CD14-positive monocyte (primary cell): ENCODE data around the gene CHPF. TPM values are rescaled to one million over a fixed set of nuclear protein-coding genes. Genes with fewer than 3 reads are reported as not detected.

ENCODE experiments used
- DNase-seq, 3 donors: peaks; one replicate each; pipeline ENCODE4 v3.0.0-alpha.2; 2011 to 2022
- H2AFZ ChIP-seq: 2 replicates; pipeline ENCODE4 v1.6.0; 2012; ENCODE audit warnings: mild to moderate bottlenecking, low read depth, low read length, inconsistent platforms; ENCODE audit not compliant: insufficient read depth, poor library complexity, severe bottlenecking
- H3K27ac ChIP-seq, 2 donors: 1 replicate in 1 of 2; 2 replicates in 1 of 2; pipeline ENCODE4 v1.5.1; 2012 to 2013; ENCODE audit warnings: low read length in 2 of 2, control low read depth in 1 of 2, inconsistent platforms in 1 of 2, low read depth in 1 of 2, mild to moderate bottlenecking in 1 of 2
- H3K27me3 ChIP-seq, 2 donors: one replicate each; pipeline versions ENCODE4 v1.6.0 to v1.6.1; 2011 to 2013; ENCODE audit warnings: low read length in 2 of 2; ENCODE audit not compliant: control insufficient read depth in 2 of 2, insufficient read depth in 2 of 2
- H3K36me3 ChIP-seq, 2 donors: replicated peaks in 1 of 2; 1 replicate in 1 of 2; 2 replicates in 1 of 2; pipeline versions ENCODE4 v1.5.1 to v1.6.1; 2012 to 2013; ENCODE audit warnings: low read length in 2 of 2, control low read depth in 1 of 2, inconsistent platforms in 1 of 2, mild to moderate bottlenecking in 1 of 2; ENCODE audit not compliant: insufficient read depth in 2 of 2, control insufficient read depth in 1 of 2
- H3K4me1 ChIP-seq, 2 donors: 1 replicate in 1 of 2; 2 replicates in 1 of 2; pipeline versions ENCODE4 v1.5.1 to v1.6.1; 2012 to 2013; ENCODE audit warnings: low read length in 2 of 2, control low read depth in 1 of 2, inconsistent platforms in 1 of 2, mild to moderate bottlenecking in 1 of 2, moderate library complexity in 1 of 2; ENCODE audit not compliant: insufficient read depth in 2 of 2, control insufficient read depth in 1 of 2
- H3K4me2 ChIP-seq: replicated peaks from 2 replicates; pipeline ENCODE3; 2012; ENCODE audit warnings: low read length, moderate library complexity, mild to moderate bottlenecking; ENCODE audit not compliant: poor library complexity, severe bottlenecking; ENCODE audit errors: extremely low read depth
- H3K4me3 ChIP-seq, 3 experiments: fragments of 200-600 bp in 1 of 3; sonication (generic) in 1 of 3; replicated peaks in 1 of 3; 1 replicate in 2 of 3; 2 replicates in 1 of 3; pipeline ENCODE4 v1.5.1; 2011 to 2013; ENCODE audit warnings: low read length in 3 of 3, mild to moderate bottlenecking in 3 of 3, control low read depth in 2 of 3, low read depth in 2 of 3, inconsistent platforms in 1 of 3, moderate library complexity in 1 of 3
- H3K79me2 ChIP-seq: 2 replicates; pipeline ENCODE4 v1.6.0; 2012; ENCODE audit warnings: mild to moderate bottlenecking, control low read depth, inconsistent platforms, low read length, moderate library complexity; ENCODE audit not compliant: insufficient read depth
- H3K9ac ChIP-seq: 2 replicates; pipeline ENCODE4 v1.6.0; 2017; ENCODE audit warnings: low read length, mild to moderate bottlenecking; ENCODE audit not compliant: insufficient read depth, poor library complexity, severe bottlenecking
- H3K9me3 ChIP-seq, 2 donors: replicated peaks in 1 of 2; 1 replicate in 1 of 2; 2 replicates in 1 of 2; pipeline versions ENCODE4 v1.5.1 to v1.6.1; 2012 to 2013; ENCODE audit warnings: low read length in 2 of 2, control low read depth in 1 of 2; ENCODE audit not compliant: control insufficient read depth in 1 of 2, insufficient read depth in 1 of 2
- H4K20me1 ChIP-seq: 2 replicates; pipeline ENCODE4 v1.6.0; 2012; ENCODE audit warnings: mild to moderate bottlenecking, low read length, control low read depth, moderate library complexity; ENCODE audit not compliant: insufficient read depth
- H3K27ac Mint-ChIP-seq, 7 donors: one replicate each; pipeline ENCODE4 v1.8.0; 2020; ENCODE audit warnings: mild to moderate bottlenecking in 7 of 7, mixed read lengths in 7 of 7, moderate library complexity in 6 of 7, inconsistent platforms in 2 of 7
- H3K27me3 Mint-ChIP-seq, 3 donors: one replicate each; pipeline ENCODE4 v1.8.0; 2021 to 2022; ENCODE audit warnings: low read depth in 3 of 3, mild to moderate bottlenecking in 3 of 3, mixed read lengths in 3 of 3, moderate library complexity in 3 of 3, inconsistent platforms in 1 of 3
- H3K36me3 Mint-ChIP-seq, 2 donors: one replicate each; pipeline ENCODE4 v1.8.0; 2020; ENCODE audit warnings: mixed read lengths in 2 of 2, inconsistent platforms in 1 of 2, mild to moderate bottlenecking in 1 of 2
- H3K4me1 Mint-ChIP-seq: one replicate; pipeline ENCODE4 v1.8.0; 2020; ENCODE audit warnings: mild to moderate bottlenecking, mixed read lengths
- H3K4me3 Mint-ChIP-seq, 2 donors: one replicate each; pipeline ENCODE4 v1.8.0; 2020; ENCODE audit warnings: mild to moderate bottlenecking in 2 of 2, mixed read lengths in 2 of 2, moderate library complexity in 1 of 2
- H3K9me3 Mint-ChIP-seq, 7 donors: one replicate each; pipeline ENCODE4 v1.8.0; 2020 to 2022; ENCODE audit warnings: mixed read lengths in 7 of 7, mild to moderate bottlenecking in 6 of 7, moderate library complexity in 6 of 7, inconsistent platforms in 2 of 7
- whole genome bisulfite sequencing: methylation state at CpG from one replicate; pipeline ENCODE4 v1.1.5; 2013; ENCODE audit warnings: missing lambda C conversion rate; ENCODE audit not compliant: insufficient coverage; 5-methylcytosine and 5-hydroxymethylcytosine counted together
- intact Hi-C, 2 donors: fragments of 100-400 bp; cut with micrococcal nuclease; formaldehyde crosslinking; loops; one replicate each; pipeline versions ENCODE4 v1.15.0 to v1.15.1; 2023
- polyA plus RNA-seq, 3 donors: library from polyadenylated mRNA; depleted of rRNA in 1 of 3; unstranded in 2 of 3; stranded (reverse) in 1 of 3; fragments of 300-500 nt in 2 of 3; fragments of >200 nt in 1 of 3; fragmentation: Illumina TruSeq in 2 of 3; gene quantifications; 1 replicate in 2 of 3; 2 replicates in 1 of 3; pipeline ENCODE4 v1.2.3, GENCODE V29; 2012 to 2021
- TF ChIP-seq, protein P1 (sequence below): fragments of 200-600 bp; IDR thresholded peaks from one replicate; pipeline ENCODE4 v1.8.0; 2022; ENCODE audit warnings: antibody characterized with exemption, mild to moderate bottlenecking

Gene CHPF
- polyA plus RNA-seq, 3 donors: 0.09 to 0.32 (median 0.09) TPM

DNA sequence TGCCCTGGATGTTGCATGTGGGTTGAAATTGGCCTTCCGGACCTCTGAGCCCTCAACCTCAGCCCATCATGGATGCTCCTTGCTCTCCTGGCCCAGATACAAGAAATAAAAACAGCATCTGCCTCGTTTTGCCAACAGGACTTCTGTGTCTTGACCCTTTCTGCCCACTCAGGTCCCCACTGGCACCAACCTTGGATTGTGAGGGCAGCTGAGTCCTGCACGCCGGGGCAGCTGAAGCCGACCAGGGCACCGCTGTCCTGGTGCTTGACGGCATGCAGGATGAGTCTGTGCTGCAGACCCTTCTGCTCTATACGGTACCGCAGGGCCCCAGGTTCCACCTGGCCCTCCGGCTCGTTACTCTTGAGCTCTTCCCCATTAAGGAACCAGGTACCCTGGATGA, 23.0 kb upstream of the CHPF start:
- Histone ChIP-seq H3K4me1 (peaks cover 0 to 15% of the 10 kb centered on the region in 2 donors), H3K4me3 (no peak overlapping the region), H3K4me2 (no peak overlapping the region), H3K9me3 (no peaks in the 10 kb centered on the region), H3K79me2 (no peaks in the 10 kb centered on the region), H4K20me1 (no peaks in the 10 kb centered on the region), H3K27me3 (peaks cover 15 to 25% of the 10 kb centered on the region in 2 donors), H3K27ac (no peak overlapping the region), H2AFZ (no peak overlapping the region), H3K36me3 (no peaks in the 10 kb centered on the region), H3K9ac (no peak overlapping the region)
- Mint-ChIP-seq H3K4me1 (peaks cover 4% of the 10 kb centered on the region), H3K27ac (no peak overlapping the region), H3K36me3 (peaks cover 0 to 3% of the 10 kb centered on the region in 2 donors), H3K4me3 (no peak overlapping the region), H3K9me3 (peaks cover 0 to 7% (median 0%) of the 10 kb centered on the region in 7 donors), H3K27me3 (peaks cover 19 to 33% (median 32%) of the 10 kb centered on the region in 3 donors)
- no peak for DNase-seq
- WGBS: 98% methylated on average over 5 of the region's 11 CpGs
- intact Hi-C loops: no loop called here
- TF ChIP-seq, protein P1, sequence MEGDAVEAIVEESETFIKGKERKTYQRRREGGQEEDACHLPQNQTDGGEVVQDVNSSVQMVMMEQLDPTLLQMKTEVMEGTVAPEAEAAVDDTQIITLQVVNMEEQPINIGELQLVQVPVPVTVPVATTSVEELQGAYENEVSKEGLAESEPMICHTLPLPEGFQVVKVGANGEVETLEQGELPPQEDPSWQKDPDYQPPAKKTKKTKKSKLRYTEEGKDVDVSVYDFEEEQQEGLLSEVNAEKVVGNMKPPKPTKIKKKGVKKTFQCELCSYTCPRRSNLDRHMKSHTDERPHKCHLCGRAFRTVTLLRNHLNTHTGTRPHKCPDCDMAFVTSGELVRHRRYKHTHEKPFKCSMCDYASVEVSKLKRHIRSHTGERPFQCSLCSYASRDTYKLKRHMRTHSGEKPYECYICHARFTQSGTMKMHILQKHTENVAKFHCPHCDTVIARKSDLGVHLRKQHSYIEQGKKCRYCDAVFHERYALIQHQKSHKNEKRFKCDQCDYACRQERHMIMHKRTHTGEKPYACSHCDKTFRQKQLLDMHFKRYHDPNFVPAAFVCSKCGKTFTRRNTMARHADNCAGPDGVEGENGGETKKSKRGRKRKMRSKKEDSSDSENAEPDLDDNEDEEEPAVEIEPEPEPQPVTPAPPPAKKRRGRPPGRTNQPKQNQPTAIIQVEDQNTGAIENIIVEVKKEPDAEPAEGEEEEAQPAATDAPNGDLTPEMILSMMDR: no peak

DNA sequence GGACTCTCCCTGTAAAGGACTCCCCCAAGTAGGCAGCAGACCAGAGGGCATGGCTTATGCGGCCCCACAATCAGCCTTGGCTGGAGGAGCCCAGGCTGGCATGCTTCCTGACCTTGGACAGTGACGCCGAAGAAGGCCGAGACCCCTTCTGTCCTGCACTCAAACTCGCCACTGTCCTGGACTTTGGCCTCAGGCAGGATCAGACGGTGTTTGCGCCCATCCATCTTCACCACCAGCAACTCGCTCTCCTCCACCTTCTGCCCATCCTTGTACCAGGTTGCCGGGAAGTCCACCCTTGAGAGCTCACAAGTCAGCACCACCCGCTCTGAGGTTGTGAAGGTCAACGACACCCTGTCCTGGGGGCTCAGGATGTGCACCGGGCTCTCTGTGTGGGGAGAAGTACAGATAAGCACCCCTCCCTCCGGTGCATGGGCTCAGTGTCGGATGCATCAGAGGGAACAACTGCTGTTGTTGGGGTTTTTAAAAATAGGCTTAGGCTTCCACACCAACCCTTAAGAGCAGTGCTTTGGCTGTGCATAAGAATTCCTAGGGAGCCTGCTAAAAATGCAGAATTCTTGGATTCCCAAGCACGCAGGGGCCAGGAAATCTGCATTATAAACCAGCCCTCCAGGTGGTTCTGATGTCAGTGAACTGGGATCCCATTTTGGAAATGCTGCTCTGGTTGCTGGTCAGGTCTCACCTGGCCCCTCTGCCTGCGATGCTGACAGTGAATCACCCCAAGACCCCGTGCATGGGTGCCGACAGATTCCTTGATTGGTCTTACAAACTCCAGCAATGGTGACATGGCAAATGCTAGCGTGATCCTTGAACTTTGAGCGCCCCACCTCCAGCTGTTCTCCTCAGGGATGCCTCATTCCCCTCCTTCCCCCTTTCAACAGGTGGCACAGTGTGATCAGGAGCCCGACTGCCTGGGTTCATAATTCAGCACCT, 21.8 kb upstream of the CHPF start:
- DNase-seq: no peak
- Mint-ChIP-seq H3K27ac (peak overlapping the region in 1 of 7 donors; percentile 30), H3K4me1 (peaks cover 2% of the 10 kb centered on the region), H3K27me3 (peaks cover 16 to 26% (median 22%) of the 10 kb centered on the region in 3 donors), H3K4me3 (no peak overlapping the region), H3K36me3 (peaks cover 0 to 3% of the 10 kb centered on the region in 2 donors), H3K9me3 (peaks cover 0 to 7% (median 0%) of the 10 kb centered on the region in 7 donors)
- TF ChIP-seq, protein P1: no peak
- H4K20me1 ChIP-seq: no peaks in the 10 kb centered on the region
- H3K9ac ChIP-seq: no peak overlapping the region
- no peak overlapping the region for H3K27ac ChIP-seq
- H3K4me1 ChIP-seq: peaks cover 0 to 4% of the 10 kb centered on the region in 2 donors
- intact Hi-C loops: no loop called here
- no peaks in the 10 kb centered on the region for H3K9me3 ChIP-seq
- H2AFZ ChIP-seq: no peak overlapping the region
- H3K36me3 ChIP-seq: no peaks in the 10 kb centered on the region
- 94% methylated on average over 19 of the region's 21 CpGs for WGBS
- H3K4me3 ChIP-seq: no peak overlapping the region
- H3K79me2 ChIP-seq: no peaks in the 10 kb centered on the region
- H3K4me2 ChIP-seq: no peak overlapping the region
- H3K27me3 ChIP-seq: peaks cover 11 to 19% of the 10 kb centered on the region in 2 donors
